ENCODE measurements around the gene ANKRD36C. TPM values are rescaled to one million over a fixed set of nuclear protein-coding genes. Genes with fewer than 3 reads are reported as not detected.
"Not testable (repeated sequence)": the region's sequence is repeated elsewhere in the genome, so short reads cannot be mapped to it uniquely, and the experiment has no call there.

The ANKRD36C gene
- total and polyA plus RNA-seq, 12 donors = 1.2 to 55.7 (median 10.3) TPM

DNA sequence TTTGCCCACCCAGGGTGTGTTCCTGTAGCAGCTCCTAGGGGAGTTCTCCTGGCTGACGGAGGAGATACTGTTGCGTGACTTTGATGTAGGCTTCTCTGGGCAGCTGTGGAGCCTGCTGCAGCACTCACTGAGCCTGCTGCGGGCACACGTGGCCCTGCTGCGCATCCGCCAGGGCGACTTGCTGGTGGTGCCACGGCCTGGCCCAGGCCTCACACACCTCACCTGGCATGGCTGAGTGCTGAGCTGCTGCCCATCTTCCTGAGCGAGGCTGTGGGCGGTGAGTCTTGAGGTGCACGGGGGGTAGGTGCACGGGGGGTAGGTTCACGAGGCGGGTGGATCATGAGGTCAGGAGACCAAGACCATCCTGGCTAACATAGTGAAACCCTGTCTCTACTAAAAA lies 191.7 kb downstream of the ANKRD36C start:
- no peak overlapping the region for H3K4me3 ChIP-seq
- no peaks in the 10 kb centered on the region for H3K9me3 ChIP-seq (replicated peaks in 1 of 3)
- TF ChIP-seq POLR2A (IDR thresholded peaks at IDR 0.05) = no peak
- no peak for TF ChIP-seq CTCF (IDR thresholded peaks at IDR 0.05)
- no peaks in the 10 kb centered on the region for H3K4me1 ChIP-seq (replicated peaks in 1 of 2)
- H3K27ac ChIP-seq = no peak overlapping the region
- no peaks in the 10 kb centered on the region for H3K27me3 ChIP-seq
- 94 to 98% (median 96%) methylated on average over 5 to 14 of the region's 14 CpGs for WGBS, 4 donors
- H3K36me3 ChIP-seq (replicated peaks in 1 of 2) = no peaks in the 10 kb centered on the region
- no peak for DNase-seq
- intact Hi-C loops (cut with DNase I) = no loop called here

GRCh38 chr2:95799147-95799889 lies 192.3 kb downstream of the ANKRD36C start:
- H3K4me1 ChIP-seq (replicated peaks in 1 of 2); H3K36me3 ChIP-seq (replicated peaks in 1 of 2); H3K4me3 ChIP-seq; H3K9me3 ChIP-seq (replicated peaks in 1 of 3); intact Hi-C loops (cut with DNase I); H3K27ac ChIP-seq; H3K27me3 ChIP-seq; DNase-seq: not testable (repeated sequence)
- 80 to 98% (median 96%) methylated on average over 7 to 13 of the region's 13 CpGs for WGBS, 4 donors

DNA sequence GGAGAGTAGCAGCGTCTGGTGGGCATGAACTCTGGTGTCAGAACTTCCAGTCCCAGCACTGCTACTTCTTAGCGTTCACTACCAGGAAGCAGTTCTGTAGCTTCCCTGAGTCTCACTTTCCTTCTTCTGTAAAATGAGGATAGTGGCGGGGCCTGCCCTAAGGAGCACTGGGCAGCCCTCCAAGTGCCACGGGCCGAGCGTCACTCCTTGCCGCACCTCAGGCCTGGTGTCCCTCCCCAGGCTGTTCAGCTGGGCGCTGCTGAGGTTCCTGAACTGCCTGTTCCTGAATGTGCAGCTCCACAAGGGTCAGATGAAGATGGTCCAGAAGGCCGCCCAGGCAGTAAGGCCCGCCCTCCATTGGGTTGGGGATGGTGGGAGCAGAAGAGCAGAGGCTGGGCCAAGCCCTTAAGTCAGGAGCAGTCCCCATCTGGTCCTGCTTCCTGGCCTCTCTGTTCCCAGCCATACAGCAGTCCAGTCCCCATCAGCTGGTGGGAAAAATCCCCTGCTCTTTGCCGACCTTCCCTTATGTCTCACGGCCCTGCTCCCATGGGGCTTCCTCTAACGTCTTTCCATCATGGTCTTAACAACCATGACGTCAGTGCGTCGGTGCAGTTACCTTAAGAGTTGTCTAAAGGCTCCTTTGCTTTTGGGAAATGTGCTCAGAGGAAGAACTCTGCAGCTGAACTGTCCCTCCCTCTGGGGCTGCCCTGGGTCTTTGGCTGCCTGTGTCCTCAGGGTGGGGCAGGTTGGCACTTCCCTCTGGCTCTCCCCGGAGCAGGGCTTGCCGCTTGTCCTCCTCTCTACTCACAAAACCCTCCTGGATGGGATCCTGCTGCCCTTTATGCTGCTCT lies 195.2 kb downstream of the ANKRD36C start:
- H3K36me3 ChIP-seq (replicated peaks in 1 of 2); H3K4me3 ChIP-seq; intact Hi-C loops (cut with DNase I); H3K4me1 ChIP-seq (replicated peaks in 1 of 2); H3K9me3 ChIP-seq (replicated peaks in 1 of 3); H3K27me3 ChIP-seq; H3K27ac ChIP-seq; DNase-seq: not testable (repeated sequence)
- WGBS, 4 donors = no CpG with 5 or more reads among the region's 18 CpGs

- WGBS, 4 donors = 88 to 92% methylated on average over 1 of the region's 5 CpGs; no CpG with 5 or more reads in 2 of the 4 donors
- H3K4me1 ChIP-seq (replicated peaks in 1 of 2); H3K36me3 ChIP-seq (replicated peaks in 1 of 2); H3K9me3 ChIP-seq (replicated peaks in 1 of 3); intact Hi-C loops (cut with DNase I); H3K4me3 ChIP-seq; H3K27me3 ChIP-seq; DNase-seq; H3K27ac ChIP-seq: not testable (repeated sequence)
These were observed 197.7 kb downstream of the ANKRD36C start for GRCh38 chr2:95793970-95794369.

DNA sequence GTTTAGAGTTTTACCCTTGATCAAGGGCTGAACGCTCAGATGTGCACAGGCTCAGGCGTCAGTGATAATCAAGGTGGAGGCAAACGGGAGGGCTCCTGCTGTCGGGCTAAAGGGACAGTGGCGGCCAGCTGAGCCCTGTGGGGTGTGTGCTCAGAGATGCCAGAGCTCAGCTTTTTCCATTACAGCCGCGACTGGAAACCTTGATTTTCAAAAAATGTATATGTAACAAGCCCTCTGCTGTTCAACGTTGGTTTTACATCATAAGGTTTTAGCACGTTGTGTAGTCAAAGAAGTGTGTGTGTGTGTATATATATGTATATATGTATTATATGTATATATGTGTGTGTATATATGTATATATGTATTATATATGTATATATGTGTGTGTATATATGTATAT lies 201.4 kb downstream of the ANKRD36C start:
- H3K27ac ChIP-seq; H3K4me1 ChIP-seq (replicated peaks in 1 of 2); DNase-seq; H3K4me3 ChIP-seq; H3K27me3 ChIP-seq; H3K9me3 ChIP-seq (replicated peaks in 1 of 3); H3K36me3 ChIP-seq (replicated peaks in 1 of 2); intact Hi-C loops (cut with DNase I): not testable (repeated sequence)
- no CpG with 5 or more reads among the region's 9 CpGs for WGBS, 4 donors

- H3K27me3 ChIP-seq; intact Hi-C loops (cut with DNase I); H3K4me3 ChIP-seq; H3K4me1 ChIP-seq (replicated peaks in 1 of 2); H3K27ac ChIP-seq; H3K36me3 ChIP-seq (replicated peaks in 1 of 2); DNase-seq; H3K9me3 ChIP-seq (replicated peaks in 1 of 3): not testable (repeated sequence)
- WGBS, 4 donors = no CpG with 5 or more reads among the region's 34 CpGs
These were observed 202.2 kb downstream of the ANKRD36C start for GRCh38 chr2:95789385-95789784.

DNA sequence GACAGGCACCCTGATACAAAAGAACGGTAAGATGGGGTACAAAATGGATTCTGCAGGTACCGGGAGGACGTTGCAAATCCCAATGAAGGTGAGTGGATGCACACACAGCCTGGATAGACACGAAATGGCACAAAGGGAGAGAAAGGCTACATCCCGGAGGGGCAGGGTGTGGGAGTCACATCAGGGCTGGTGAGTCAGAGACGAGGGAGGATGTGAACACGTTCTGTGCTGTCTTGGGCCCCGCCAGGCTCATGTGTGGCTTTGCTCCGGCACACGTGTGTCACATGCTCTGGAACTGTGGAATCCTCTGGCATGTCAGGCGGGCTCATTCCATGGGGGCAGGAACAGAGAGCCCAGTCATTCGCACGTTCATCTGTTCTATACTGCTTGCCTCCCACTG lies 203.0 kb downstream of the ANKRD36C start:
- H3K36me3 ChIP-seq (replicated peaks in 1 of 2); H3K9me3 ChIP-seq (replicated peaks in 1 of 3); intact Hi-C loops (cut with DNase I); H3K4me1 ChIP-seq (replicated peaks in 1 of 2); H3K4me3 ChIP-seq; H3K27me3 ChIP-seq; H3K27ac ChIP-seq; DNase-seq: not testable (repeated sequence)
- no CpG with 5 or more reads among the region's 13 CpGs for WGBS, 4 donors

Small RNA genes within 50 kb of the gene (small RNA-seq; reads per million reads assigned to genes)
- gene RN7SL210P = 0 reads per million in 2 donors

Other genes with a start within 250 kb of the ANKRD36C start
- gene GPAT2, start 43.1 kb upstream of the ANKRD36C start, total RNA-seq = 1 to 10 TPM in 6 of 9 donors, under 1 TPM in 3; 0.30 to 2.3 (median 1.4) TPM
- gene GPAT2, start 43.1 kb upstream of the ANKRD36C start, polyA plus RNA-seq = 1 to 10 TPM in 2 of 3 donors, under 1 TPM in 1; 0.90 to 3.3 (median 1.2) TPM
- gene ADRA2B, start 124.7 kb upstream of the ANKRD36C start, total RNA-seq = 10 to 100 TPM in 1 of 9 donors, 1 to 10 TPM in 7, under 1 TPM in 1; 0.95 to 12.9 (median 3.6) TPM
- 1 to 10 TPM; 1.2 to 5.5 (median 2.0) TPM for gene ADRA2B, start 124.7 kb upstream of the ANKRD36C start, polyA plus RNA-seq
- gene ASTL, start 146.7 kb upstream of the ANKRD36C start, total RNA-seq = not detected
- not detected for gene ASTL, start 146.7 kb upstream of the ANKRD36C start, polyA plus RNA-seq
- gene DUSP2, start 153.6 kb upstream of the ANKRD36C start, total RNA-seq = 1 to 10 TPM in 7 of 9 donors, under 1 TPM in 2; 0.72 to 4.7 (median 2.0) TPM
- 1 to 10 TPM in 2 of 3 donors, under 1 TPM in 1; 0.48 to 2.4 (median 1.9) TPM for gene DUSP2, start 153.6 kb upstream of the ANKRD36C start, polyA plus RNA-seq
- 100 to 1,000 TPM; 135 to 209 (median 166) TPM for gene STARD7, start 217.0 kb upstream of the ANKRD36C start, total RNA-seq
- 100 to 1,000 TPM in 1 of 3 donors, 10 to 100 TPM in 2; 37.8 to 129 (median 45.9) TPM for gene STARD7, start 217.0 kb upstream of the ANKRD36C start, polyA plus RNA-seq

All from adrenal gland (tissue), 12 donors.